ENCODE measurements around the gene FXR2. TPM values are rescaled to one million over a fixed set of nuclear protein-coding genes. Genes with fewer than 3 reads are reported as not detected.
"Not testable (repeated sequence)": the region's sequence is repeated elsewhere in the genome, so short reads cannot be mapped to it uniquely, and the experiment has no call there.

Gene FXR2
- total RNA-seq, 1 donor from 2014 or later: 53.7 TPM

DNA sequence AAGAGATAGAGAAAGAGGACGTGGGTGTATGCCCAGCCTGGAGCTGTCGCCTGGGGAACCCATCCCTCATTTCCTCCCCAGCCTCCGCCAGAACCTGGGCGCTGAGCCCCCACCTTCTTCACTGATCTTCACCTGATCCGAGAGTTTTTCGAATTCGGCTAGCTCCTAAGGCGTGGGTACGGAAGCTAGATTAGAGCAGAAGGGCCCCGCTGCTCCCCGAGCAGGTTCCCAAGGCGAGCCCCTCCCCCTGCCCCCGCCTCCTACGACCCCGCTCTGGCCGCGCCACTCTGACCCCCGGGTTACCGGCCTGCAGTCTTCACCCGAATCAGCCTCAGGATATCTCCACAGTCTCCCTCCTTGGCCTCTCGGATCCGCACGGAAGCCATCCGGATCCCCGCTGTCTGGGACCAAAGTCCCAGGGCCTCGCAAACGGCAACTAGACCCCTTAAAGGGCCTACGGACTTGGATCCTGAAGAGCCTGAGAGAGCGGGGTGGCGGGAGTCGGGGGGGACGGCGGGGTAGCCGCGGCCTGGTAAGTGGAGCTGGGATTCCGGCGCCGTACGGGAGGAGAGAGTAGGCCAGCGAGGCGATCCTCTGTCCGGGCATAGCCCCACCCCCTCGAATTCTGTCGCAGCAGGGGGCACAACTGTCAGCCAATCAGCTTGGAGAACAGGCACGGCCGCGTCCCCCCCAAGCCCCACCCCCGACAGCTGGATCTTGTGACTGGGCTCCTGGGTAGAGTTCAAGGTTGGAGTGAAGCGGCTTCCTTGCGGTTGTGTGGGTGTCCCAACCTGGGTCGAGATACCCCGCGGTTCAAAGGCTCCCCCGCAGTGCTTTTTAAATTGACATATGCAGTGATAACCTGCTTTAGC lies 12.8 kb upstream of the FXR2 start, which contains the start of gene SAT2:
SAT2 (minus strand) TSS at position 572 of the 872 bp plus-strand sequence; CDS start at position 386, 186 bp downstream.
- TF ChIP-seq, protein P1, sequence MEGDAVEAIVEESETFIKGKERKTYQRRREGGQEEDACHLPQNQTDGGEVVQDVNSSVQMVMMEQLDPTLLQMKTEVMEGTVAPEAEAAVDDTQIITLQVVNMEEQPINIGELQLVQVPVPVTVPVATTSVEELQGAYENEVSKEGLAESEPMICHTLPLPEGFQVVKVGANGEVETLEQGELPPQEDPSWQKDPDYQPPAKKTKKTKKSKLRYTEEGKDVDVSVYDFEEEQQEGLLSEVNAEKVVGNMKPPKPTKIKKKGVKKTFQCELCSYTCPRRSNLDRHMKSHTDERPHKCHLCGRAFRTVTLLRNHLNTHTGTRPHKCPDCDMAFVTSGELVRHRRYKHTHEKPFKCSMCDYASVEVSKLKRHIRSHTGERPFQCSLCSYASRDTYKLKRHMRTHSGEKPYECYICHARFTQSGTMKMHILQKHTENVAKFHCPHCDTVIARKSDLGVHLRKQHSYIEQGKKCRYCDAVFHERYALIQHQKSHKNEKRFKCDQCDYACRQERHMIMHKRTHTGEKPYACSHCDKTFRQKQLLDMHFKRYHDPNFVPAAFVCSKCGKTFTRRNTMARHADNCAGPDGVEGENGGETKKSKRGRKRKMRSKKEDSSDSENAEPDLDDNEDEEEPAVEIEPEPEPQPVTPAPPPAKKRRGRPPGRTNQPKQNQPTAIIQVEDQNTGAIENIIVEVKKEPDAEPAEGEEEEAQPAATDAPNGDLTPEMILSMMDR (IDR thresholded peaks at IDR 0.05): no peak
- Mint-ChIP-seq H3K9me3 (ENCODE audit: low read depth) (no peaks in the 10 kb centered on the region), H3K4me3 (ENCODE audit: unreplicated experiment) (peak within 1 kb of the TSS; percentile 89), H3K36me3 (ENCODE audit: low read depth) (peaks cover 2% of the 10 kb centered on the region), H3K4me1 (ENCODE audit: low read depth) (peaks cover 14% of the 10 kb centered on the region), H3K27ac (ENCODE audit: unreplicated experiment) (peak within 1 kb of the TSS; percentile 93), H3K27me3 (ENCODE audit: low read depth) (no peaks in the 10 kb centered on the region)
- peak; percentile 97 for DNase-seq (ENCODE audit: low spot score)

DNA sequence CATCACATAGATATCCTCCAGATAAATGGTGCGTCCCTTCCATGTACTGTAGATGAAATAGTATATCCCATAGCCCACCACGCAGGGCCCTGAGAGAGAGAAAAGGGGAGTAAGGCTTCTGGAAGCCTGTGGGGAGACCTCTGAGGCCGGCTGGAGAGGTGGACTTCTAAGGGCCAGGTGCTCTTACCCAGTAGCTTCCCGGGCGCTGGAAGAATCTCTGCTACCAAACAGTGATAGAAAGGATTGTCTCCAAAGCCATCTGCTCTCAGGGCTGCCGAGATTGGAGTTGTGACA lies 12.2 kb upstream of the FXR2 start:
- Mint-ChIP-seq H3K27ac (ENCODE audit: unreplicated experiment) (peak overlapping the region; percentile 93), H3K36me3 (ENCODE audit: low read depth) (peaks cover 2% of the 10 kb centered on the region), H3K4me3 (ENCODE audit: unreplicated experiment) (peak overlapping the region; percentile 89), H3K9me3 (ENCODE audit: low read depth) (no peaks in the 10 kb centered on the region), H3K27me3 (ENCODE audit: low read depth) (no peaks in the 10 kb centered on the region), H3K4me1 (ENCODE audit: low read depth) (peaks cover 14% of the 10 kb centered on the region)
- no peak for DNase-seq (ENCODE audit: low spot score)
- TF ChIP-seq, protein P1 (IDR thresholded peaks at IDR 0.05): no peak

DNA sequence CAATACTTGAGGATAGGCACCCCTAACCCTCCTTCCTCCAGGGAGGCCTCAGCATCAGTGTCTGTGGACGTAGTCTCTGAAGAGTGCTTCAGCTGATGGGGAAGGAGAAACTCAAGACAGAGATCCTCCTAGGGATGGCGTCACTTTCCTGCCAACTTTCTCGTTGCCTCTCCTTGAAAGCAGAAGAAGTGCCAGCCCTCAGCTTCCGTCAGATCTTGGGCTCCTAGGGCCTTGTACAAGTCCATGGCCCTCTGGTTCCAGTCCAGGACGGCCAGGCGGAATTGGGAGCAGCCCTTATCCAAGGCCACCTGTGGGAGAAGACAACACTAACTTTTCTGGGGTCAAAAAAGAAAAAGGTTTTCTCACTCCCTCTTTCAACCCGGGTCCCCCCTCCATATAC lies 11.6 kb upstream of the FXR2 start:
- TF ChIP-seq, protein P1 (IDR thresholded peaks at IDR 0.05): no peak
- Mint-ChIP-seq H3K9me3 (ENCODE audit: low read depth) (no peaks in the 10 kb centered on the region), H3K27ac (ENCODE audit: unreplicated experiment) (no peak overlapping the region), H3K36me3 (ENCODE audit: low read depth) (peaks cover 2% of the 10 kb centered on the region), H3K27me3 (ENCODE audit: low read depth) (no peaks in the 10 kb centered on the region), H3K4me3 (ENCODE audit: unreplicated experiment) (peak overlapping the region; percentile 89), H3K4me1 (ENCODE audit: low read depth) (peaks cover 14% of the 10 kb centered on the region)
- no peak for DNase-seq (ENCODE audit: low spot score)

DNA sequence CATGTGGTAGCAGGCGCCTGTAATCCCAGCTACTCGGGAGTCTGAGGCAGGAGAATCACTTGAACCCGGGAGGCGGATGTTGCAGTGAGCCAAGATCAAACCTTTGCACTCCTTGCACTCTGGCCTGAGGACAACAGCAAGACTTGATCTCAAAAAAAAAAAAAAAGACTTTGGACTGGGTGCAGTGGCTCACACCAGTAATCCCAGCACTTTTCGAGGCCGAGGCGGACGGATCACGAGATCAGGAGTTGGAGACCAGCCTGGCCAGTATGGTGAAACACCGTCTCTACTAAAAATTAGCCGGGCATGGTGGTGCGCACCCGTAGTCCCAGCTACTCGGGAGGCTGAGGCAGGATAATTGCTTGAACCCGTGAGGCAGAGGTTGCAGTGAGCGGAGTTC lies 11.1 kb upstream of the FXR2 start:
- not testable (repeated sequence) for H3K27me3 Mint-ChIP-seq (ENCODE audit: low read depth); H3K9me3 Mint-ChIP-seq (ENCODE audit: low read depth); DNase-seq (ENCODE audit: low spot score); H3K27ac Mint-ChIP-seq (ENCODE audit: unreplicated experiment); H3K36me3 Mint-ChIP-seq (ENCODE audit: low read depth)
- peaks cover 14% of the 10 kb centered on the region for H3K4me1 Mint-ChIP-seq (ENCODE audit: low read depth)
- H3K4me3 Mint-ChIP-seq (ENCODE audit: unreplicated experiment): peak overlapping the region; percentile 16

DNA sequence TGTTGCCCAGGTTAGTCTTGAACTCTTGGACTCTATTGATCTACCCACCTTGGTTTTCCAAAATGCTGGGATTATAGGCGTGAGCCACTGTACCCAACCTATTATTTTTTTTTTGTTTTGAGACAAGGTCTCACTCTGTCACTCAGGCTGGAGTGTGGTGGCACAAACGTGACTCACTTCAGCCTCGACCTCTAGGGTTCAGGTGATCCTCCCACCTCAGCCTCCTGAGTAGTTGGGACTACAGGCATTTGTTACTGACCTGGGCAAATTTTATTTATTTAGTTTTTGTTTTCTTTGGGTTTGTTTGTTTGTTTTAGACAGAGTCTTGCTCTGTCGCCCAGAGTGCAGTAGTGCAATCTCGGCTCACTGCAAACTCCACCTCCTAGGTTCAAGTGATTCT lies 9.0 kb upstream of the FXR2 start:
- peaks cover 2% of the 10 kb centered on the region for H3K36me3 Mint-ChIP-seq (ENCODE audit: low read depth)
- no peaks in the 10 kb centered on the region for H3K9me3 Mint-ChIP-seq (ENCODE audit: low read depth)
- H3K4me1 Mint-ChIP-seq (ENCODE audit: low read depth): peaks cover 14% of the 10 kb centered on the region
- no peak overlapping the region for H3K4me3 Mint-ChIP-seq (ENCODE audit: unreplicated experiment)
- no peak overlapping the region for H3K27ac Mint-ChIP-seq (ENCODE audit: unreplicated experiment)
- H3K27me3 Mint-ChIP-seq (ENCODE audit: low read depth): no peaks in the 10 kb centered on the region
- DNase-seq (ENCODE audit: low spot score): no peak
- TF ChIP-seq, protein P1 (IDR thresholded peaks at IDR 0.05): no peak

DNA sequence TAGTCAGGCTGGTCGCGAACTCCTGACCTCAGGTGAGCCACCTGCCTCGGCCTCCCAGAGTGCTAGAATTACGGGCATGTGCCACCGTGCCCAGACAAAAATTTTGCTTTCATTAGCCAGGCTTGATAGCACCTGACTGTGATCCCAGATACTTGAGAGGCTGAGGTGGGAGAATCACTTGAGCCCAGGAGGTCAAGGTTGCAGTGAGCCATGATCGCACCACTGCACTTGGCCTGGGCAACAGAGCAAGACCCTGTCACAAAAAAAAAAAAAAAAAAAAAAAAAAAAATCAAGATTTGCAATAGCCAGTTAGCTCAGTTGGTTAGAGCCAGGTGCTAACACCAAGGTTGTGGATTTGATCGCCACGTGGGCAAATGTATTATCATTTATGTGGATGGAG lies 6.1 kb upstream of the FXR2 start:
- Mint-ChIP-seq H3K27me3 (ENCODE audit: low read depth) (no peaks in the 10 kb centered on the region), H3K27ac (ENCODE audit: unreplicated experiment) (no peak overlapping the region), H3K36me3 (ENCODE audit: low read depth) (no peaks in the 10 kb centered on the region), H3K4me3 (ENCODE audit: unreplicated experiment) (no peak overlapping the region), H3K9me3 (ENCODE audit: low read depth) (no peaks in the 10 kb centered on the region), H3K4me1 (ENCODE audit: low read depth) (no peaks in the 10 kb centered on the region)
- no peak for DNase-seq (ENCODE audit: low spot score)
- TF ChIP-seq, protein P1 (IDR thresholded peaks at IDR 0.05): no peak
